Measurements from ENCODE around the gene DBF4B. TPM values are rescaled to one million over a fixed set of nuclear protein-coding genes. Genes with fewer than 3 reads are reported as not detected.
A peak's percentile ranks its signal among the peaks of the same experiment; 100 is the strongest.
"Not testable (repeated sequence)": the region's sequence is repeated elsewhere in the genome, so short reads cannot be mapped to it uniquely, and the experiment has no call there.

Gene DBF4B
- total and polyA plus RNA-seq, 7 donors: 0.60 to 7.8 (median 4.6) TPM

- H3K27ac ChIP-seq: no peak overlapping the region
- DNase-seq: no peak
- peaks cover 3 to 16% (median 7%) of the 10 kb centered on the region in 3 donors for H3K27me3 ChIP-seq
- 69 to 78% methylated on average over 7 of the region's 7 CpGs for whole genome bisulfite sequencing, 2 donors
- TF ChIP-seq POLR2A (IDR thresholded peaks at IDR 0.05) (no peak), EP300 (IDR thresholded peaks at IDR 0.05) (no peak), POLR2AphosphoS5 (IDR thresholded peaks at IDR 0.05) (no peak)
- TF ChIP-seq, protein P1, sequence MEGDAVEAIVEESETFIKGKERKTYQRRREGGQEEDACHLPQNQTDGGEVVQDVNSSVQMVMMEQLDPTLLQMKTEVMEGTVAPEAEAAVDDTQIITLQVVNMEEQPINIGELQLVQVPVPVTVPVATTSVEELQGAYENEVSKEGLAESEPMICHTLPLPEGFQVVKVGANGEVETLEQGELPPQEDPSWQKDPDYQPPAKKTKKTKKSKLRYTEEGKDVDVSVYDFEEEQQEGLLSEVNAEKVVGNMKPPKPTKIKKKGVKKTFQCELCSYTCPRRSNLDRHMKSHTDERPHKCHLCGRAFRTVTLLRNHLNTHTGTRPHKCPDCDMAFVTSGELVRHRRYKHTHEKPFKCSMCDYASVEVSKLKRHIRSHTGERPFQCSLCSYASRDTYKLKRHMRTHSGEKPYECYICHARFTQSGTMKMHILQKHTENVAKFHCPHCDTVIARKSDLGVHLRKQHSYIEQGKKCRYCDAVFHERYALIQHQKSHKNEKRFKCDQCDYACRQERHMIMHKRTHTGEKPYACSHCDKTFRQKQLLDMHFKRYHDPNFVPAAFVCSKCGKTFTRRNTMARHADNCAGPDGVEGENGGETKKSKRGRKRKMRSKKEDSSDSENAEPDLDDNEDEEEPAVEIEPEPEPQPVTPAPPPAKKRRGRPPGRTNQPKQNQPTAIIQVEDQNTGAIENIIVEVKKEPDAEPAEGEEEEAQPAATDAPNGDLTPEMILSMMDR (IDR thresholded peaks at IDR 0.05): no peak
- peaks cover 0 to 10% (median 9%) of the 10 kb centered on the region in 4 donors for H3K4me1 ChIP-seq
- intact Hi-C loops (cut with DNase I): no loop called here
- no peaks in the 10 kb centered on the region for H3K9me3 ChIP-seq
- peaks cover 0 to 3% (median 2%) of the 10 kb centered on the region in 4 donors for H3K36me3 ChIP-seq
- H3K4me3 ChIP-seq: no peak overlapping the region
Observed at GRCh38 chr17:44754276-44754675, 45.8 kb downstream of the DBF4B start.

- DNase-seq; intact Hi-C loops (cut with DNase I): not testable (repeated sequence)
Observed at GRCh38 chr17:44755180-44755579, 46.7 kb downstream of the DBF4B start.

DNA sequence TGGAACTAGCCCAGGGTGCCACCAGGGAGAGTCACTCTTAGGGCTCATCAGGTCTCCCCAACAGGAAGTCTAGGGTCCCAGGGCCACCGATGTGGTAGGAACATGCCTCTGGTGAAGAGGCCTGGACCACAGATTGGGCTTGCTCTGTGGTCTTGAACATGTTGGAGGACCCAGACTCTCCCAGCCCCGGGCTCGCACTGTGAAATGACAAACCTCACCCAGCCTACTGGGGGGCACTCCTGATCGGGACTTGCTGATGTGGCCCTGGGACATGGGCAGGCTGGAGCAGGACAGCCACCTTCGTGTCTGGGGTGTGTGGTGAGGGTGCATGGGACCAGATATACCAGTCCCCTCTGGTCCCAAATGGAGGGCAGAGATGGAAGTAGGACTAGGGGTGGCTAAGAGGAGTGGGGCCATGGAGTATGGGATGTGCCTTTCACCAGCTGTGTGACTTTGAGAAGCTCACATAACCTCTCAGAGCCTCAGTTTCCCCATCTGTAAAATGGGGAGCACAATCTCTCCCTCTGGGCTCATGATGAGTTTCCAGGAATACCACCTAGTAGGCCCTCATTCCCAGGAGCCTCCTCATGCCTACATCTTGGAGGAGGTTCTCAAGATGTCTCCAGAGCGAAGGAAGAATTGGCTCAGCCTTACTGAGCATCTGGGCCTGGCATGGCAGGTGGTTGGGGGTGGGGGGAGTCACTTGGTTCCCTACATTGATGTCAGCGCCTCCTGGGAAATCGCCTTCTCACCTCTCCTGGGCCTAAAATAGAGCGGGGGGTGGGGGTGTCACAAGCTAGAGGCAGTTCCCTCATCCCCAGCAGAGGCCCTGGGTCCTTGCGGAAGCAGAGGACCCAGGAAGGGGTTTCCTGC lies 48.8 kb downstream of the DBF4B start:
- Histone ChIP-seq H3K4me3 (no peak overlapping the region), H3K9me3 (no peaks in the 10 kb centered on the region), H3K27me3 (peaks cover 14 to 45% (median 34%) of the 10 kb centered on the region in 3 donors), H3K4me1 (peaks cover 0 to 16% (median 14%) of the 10 kb centered on the region in 4 donors), H3K36me3 (no peaks in the 10 kb centered on the region), H3K27ac (no peak overlapping the region)
- TF ChIP-seq POLR2AphosphoS5 (IDR thresholded peaks at IDR 0.05): no peak
- no peak for TF ChIP-seq EP300 (IDR thresholded peaks at IDR 0.05)
- TF ChIP-seq, protein P1 (IDR thresholded peaks at IDR 0.05): no peak
- TF ChIP-seq POLR2A (IDR thresholded peaks at IDR 0.05): no peak
- no peak for DNase-seq
- WGBS, 2 donors: 79 to 84% methylated on average over 10 of the region's 10 CpGs
- intact Hi-C loops (cut with DNase I): no loop called here

More at GRCh38 chr17:44755180-44755579, 46.7 kb downstream of the DBF4B start:
- WGBS, 2 donors: 89 to 95% methylated on average over 5 of the region's 5 CpGs
- not testable (repeated sequence) for H3K27ac ChIP-seq, H3K36me3 ChIP-seq, H3K9me3 ChIP-seq, H3K4me3 ChIP-seq
- Histone ChIP-seq H3K4me1 (peaks cover 0 to 16% (median 14%) of the 10 kb centered on the region in 4 donors), H3K27me3 (peaks cover 10 to 25% (median 16%) of the 10 kb centered on the region in 3 donors)

GRCh38 chr17:44757918-44758413 lies 49.5 kb downstream of the DBF4B start:
- Histone ChIP-seq H3K27me3 (peaks cover 14 to 51% (median 34%) of the 10 kb centered on the region in 3 donors), H3K4me3 (peak overlapping the region in 1 of 4 donors; percentile 52), H3K27ac (no peak overlapping the region), H3K9me3 (no peaks in the 10 kb centered on the region), H3K36me3 (no peaks in the 10 kb centered on the region), H3K4me1 (peaks cover 0 to 16% (median 14%) of the 10 kb centered on the region in 4 donors)
- WGBS, 2 donors: 34 to 46% methylated on average over 5 of the region's 5 CpGs
- intact Hi-C loops (cut with DNase I): no loop called here
- TF ChIP-seq POLR2A (IDR thresholded peaks at IDR 0.05) (no peak), EP300 (IDR thresholded peaks at IDR 0.05) (no peak), POLR2AphosphoS5 (IDR thresholded peaks at IDR 0.05) (no peak)
- TF ChIP-seq, protein P1 (IDR thresholded peaks at IDR 0.05): no peak
- no peak for DNase-seq

- Histone ChIP-seq H3K4me1 (peaks cover 0 to 16% (median 14%) of the 10 kb centered on the region in 4 donors), H3K36me3 (no peaks in the 10 kb centered on the region), H3K9me3 (no peaks in the 10 kb centered on the region), H3K4me3 (peak within 1 kb of the TSS; percentile 26 to 53 (median 44)), H3K27me3 (peaks cover 14 to 52% (median 34%) of the 10 kb centered on the region in 3 donors), H3K27ac (no peak within 1 kb of the TSS)
- intact Hi-C loops (cut with DNase I): no loop called here
- no peak for DNase-seq
- 5% methylated on average over 74 of the region's 74 CpGs for WGBS, 2 donors
- TF ChIP-seq POLR2AphosphoS5 (IDR thresholded peaks at IDR 0.05) (no peak), EP300 (IDR thresholded peaks at IDR 0.05) (no peak), POLR2A (IDR thresholded peaks at IDR 0.05) (no peak)
- TF ChIP-seq, protein P1 (IDR thresholded peaks at IDR 0.05): no peak
Observed at GRCh38 chr17:44758414-44759085, 50.1 kb downstream of the DBF4B start, which contains the start of gene ADAM11. Gene ADAM11 (plus strand): TSS chr17:44758988. CDS start chr17:44759200, 212 bp downstream.

All from sigmoid colon (tissue), 7 donors.